SK-N-SH treated with all-trans-retinoic acid at 6 μM for 48 hours (cell line): ENCODE data around the gene CEP57.

Experiments used
- ATAC-seq: fragments of 200-7000 bp; cut with Tn5 transposase; 3 replicates; pipeline ENCODE4 v1.9.1; 2020; ENCODE audit warnings: mild to moderate bottlenecking, moderate library complexity
- ARNTL ChIP-seq: fragments of 450-650 bp; formaldehyde crosslinking; IDR thresholded peaks from 2 replicates; pipeline ENCODE4 v1.5.0; 2020; ENCODE audit warnings: low read depth, mild to moderate bottlenecking, moderate library complexity, borderline replicate concordance
- BACH2 ChIP-seq: fragments of 250-450 bp; sonication (Bioruptor Pico); IDR thresholded peaks from 2 replicates; pipeline ENCODE4 v1.9.0; 2021; ENCODE audit warnings: mild to moderate bottlenecking, borderline replicate concordance
- CREB5 ChIP-seq: fragments of 250-450 bp; sonication (Bioruptor Pico); IDR thresholded peaks from 2 replicates; pipeline ENCODE4 v1.5.1; 2020; ENCODE audit warnings: low read depth, mild to moderate bottlenecking, moderate library complexity
- CSDC2 ChIP-seq: fragments of 250-450 bp; sonication (Bioruptor Pico); IDR thresholded peaks from 2 replicates; pipeline ENCODE4 v1.5.0; 2020; ENCODE audit warnings: mild to moderate bottlenecking, moderate library complexity
- CSRNP3 ChIP-seq: fragments of 250-450 bp; sonication (Bioruptor Pico); IDR thresholded peaks from 2 replicates; pipeline ENCODE4 v1.5.1; 2021; ENCODE audit warnings: mild to moderate bottlenecking, moderate library complexity
- ESRRG ChIP-seq: fragments of 250-450 bp; sonication (Bioruptor Pico); IDR thresholded peaks from 2 replicates; pipeline ENCODE4 v1.6.1; 2021; ENCODE audit warnings: mild to moderate bottlenecking
- GLIS3 ChIP-seq: fragments of 250-450 bp; sonication (Bioruptor Pico); IDR thresholded peaks from 2 replicates; pipeline ENCODE4 v1.5.0; 2020; ENCODE audit warnings: mild to moderate bottlenecking, moderate library complexity
- ISL1 ChIP-seq: fragments of 250-450 bp; sonication (Bioruptor Pico); IDR thresholded peaks from 2 replicates; pipeline ENCODE4 v2.1.2; 2022; ENCODE audit warnings: mild to moderate bottlenecking, moderate library complexity
- OSR1 ChIP-seq: fragments of 250-450 bp; sonication (Bioruptor Pico); IDR thresholded peaks from 2 replicates; pipeline ENCODE4 v1.8.0; 2022; ENCODE audit warnings: moderate library complexity, mild to moderate bottlenecking, inconsistent platforms
- PATZ1 ChIP-seq: fragments of 250-450 bp; sonication (Bioruptor Pico); IDR thresholded peaks from 2 replicates; pipeline ENCODE4 v1.8.0; 2020; ENCODE audit warnings: mild to moderate bottlenecking, moderate library complexity, borderline replicate concordance
- POU6F1 ChIP-seq: fragments of 250-450 bp; sonication (Bioruptor Pico); IDR thresholded peaks from 2 replicates; pipeline ENCODE4 v1.8.0; 2021; ENCODE audit warnings: low read depth, mild to moderate bottlenecking, moderate library complexity, borderline replicate concordance
- PPARA ChIP-seq: fragments of 250-450 bp; sonication (Bioruptor Pico); IDR thresholded peaks from 2 replicates; pipeline ENCODE4 v1.5.0; 2020; ENCODE audit warnings: mild to moderate bottlenecking, borderline replicate concordance
- RARB ChIP-seq: fragments of 250-450 bp; sonication (Bioruptor Pico); IDR thresholded peaks from 2 replicates; pipeline ENCODE4 v1.8.0; 2021; ENCODE audit warnings: mild to moderate bottlenecking, moderate library complexity
- TCF4 ChIP-seq: fragments of 250-450 bp; sonication (Bioruptor Pico); IDR thresholded peaks from 2 replicates; pipeline ENCODE4 v1.8.0; 2021; ENCODE audit warnings: mild to moderate bottlenecking, moderate library complexity, borderline replicate concordance
- TOX ChIP-seq: fragments of 250-450 bp; sonication (Bioruptor Pico); IDR thresholded peaks from 2 replicates; pipeline ENCODE4 v1.8.0; 2021; ENCODE audit warnings: mild to moderate bottlenecking, moderate library complexity, borderline replicate concordance
- TSHZ2 ChIP-seq: fragments of 250-450 bp; sonication (Bioruptor Pico); IDR thresholded peaks from 2 replicates; pipeline ENCODE4 v1.5.0; 2020; ENCODE audit warnings: mild to moderate bottlenecking, moderate library complexity
- ZC3H10 ChIP-seq: fragments of 250-450 bp; sonication (Bioruptor Pico); IDR thresholded peaks from 2 replicates; pipeline ENCODE4 v1.5.1; 2021; ENCODE audit warnings: mild to moderate bottlenecking, moderate library complexity
- ZFP3 ChIP-seq: fragments of 250-450 bp; sonication (Bioruptor Pico); IDR thresholded peaks from 2 replicates; pipeline ENCODE4 v1.5.0; 2020; ENCODE audit warnings: mild to moderate bottlenecking, moderate library complexity
- ZFP30 ChIP-seq: fragments of 450-650 bp; formaldehyde crosslinking; IDR thresholded peaks from 2 replicates; pipeline ENCODE4 v1.5.0; 2022; ENCODE audit warnings: mild to moderate bottlenecking, moderate library complexity
- ZNF565 ChIP-seq: fragments of 450-650 bp; formaldehyde crosslinking; conservative IDR thresholded peaks from 2 replicates; pipeline ENCODE4 v1.5.0; 2020; ENCODE audit warnings: low read depth, mild to moderate bottlenecking, moderate library complexity
- ZNF70 ChIP-seq: fragments of 450-650 bp; formaldehyde crosslinking; IDR thresholded peaks from 2 replicates; pipeline ENCODE4 v1.5.0; 2020; ENCODE audit warnings: mild to moderate bottlenecking, moderate library complexity

The CEP57 gene

GRCh38 chr11:95790123-95790932 is at the start of gene CEP57:
CEP57 (plus strand) TSS chr11:95790498; CDS start chr11:95790699, 201 bp downstream.
- peak; percentile 81 for ATAC-seq
- TF ChIP-seq ARNTL (CRISPR knock-in tag) (no peak), ZFP30 (CRISPR knock-in tag) (no peak), TOX (CRISPR knock-in tag) (no peak), RARB (CRISPR knock-in tag) (no peak), ZNF70 (CRISPR knock-in tag) (no peak), OSR1 (CRISPR knock-in tag) (no peak), CSDC2 (CRISPR knock-in tag) (no peak), POU6F1 (CRISPR knock-in tag) (no peak), ZFP3 (CRISPR knock-in tag) (no peak), ISL1 (CRISPR knock-in tag) (no peak), GLIS3 (no peak), ZNF565 (no peak), CREB5 (no peak), PPARA (CRISPR knock-in tag) (no peak)
- TF ChIP-seq, all 23 proteins: peak for 0

- ATAC-seq = no peak
- no peak for TF ChIP-seq TSHZ2
- TF ChIP-seq ZNF565 = no peak
- no peak for TF ChIP-seq CSDC2 (CRISPR knock-in tag)
- no peak for TF ChIP-seq ESRRG (CRISPR knock-in tag)
- no peak for TF ChIP-seq ZC3H10 (CRISPR knock-in tag)
- no peak for TF ChIP-seq ISL1 (CRISPR knock-in tag)
- no peak for TF ChIP-seq CSRNP3
- no peak for TF ChIP-seq ARNTL (CRISPR knock-in tag)
These were observed 40.2 kb upstream of the CEP57 start for GRCh38 chr11:95750101-95750500.

GRCh38 chr11:95751515-95751914 is 38.8 kb upstream of the CEP57 start:
- no peak for ATAC-seq
- TF ChIP-seq ZFP3 (CRISPR knock-in tag) (no peak), ZFP30 (CRISPR knock-in tag) (no peak), RARB (CRISPR knock-in tag) (no peak), POU6F1 (CRISPR knock-in tag) (no peak), BACH2 (CRISPR knock-in tag) (no peak), PPARA (CRISPR knock-in tag) (no peak), ZNF565 (no peak), TCF4 (CRISPR knock-in tag) (no peak), ZNF70 (CRISPR knock-in tag) (no peak), ISL1 (CRISPR knock-in tag) (no peak), CREB5 (no peak), PATZ1 (no peak), TOX (CRISPR knock-in tag) (no peak), CSRNP3 (no peak)
